Body of pancreas (tissue), 4 donors: Measurements from ENCODE around the gene CDC42EP1.

Source experiments
- POLR2A ChIP-seq, 3 donors: fragments of 450-650 bp; IDR thresholded peaks; one replicate each; pipeline ENCODE4 v1.6.1; 2016; ENCODE audit warnings: antibody characterized with exemption in 3 of 3, mild to moderate bottlenecking in 2 of 3
- TF ChIP-seq, protein P1 (sequence below), 7 experiments: fragments of 450-650 bp in 4 of 7; fragments of 200-600 bp in 3 of 7; sonication (generic) in 3 of 7; IDR thresholded peaks; one replicate each; pipeline ENCODE4 v1.5.1; 2016 to 2019; ENCODE audit warnings: antibody characterized with exemption in 7 of 7

GRCh38 chr22:37578002-37578401 is 17.7 kb downstream of the CDC42EP1 start:
- TF ChIP-seq, protein P1, sequence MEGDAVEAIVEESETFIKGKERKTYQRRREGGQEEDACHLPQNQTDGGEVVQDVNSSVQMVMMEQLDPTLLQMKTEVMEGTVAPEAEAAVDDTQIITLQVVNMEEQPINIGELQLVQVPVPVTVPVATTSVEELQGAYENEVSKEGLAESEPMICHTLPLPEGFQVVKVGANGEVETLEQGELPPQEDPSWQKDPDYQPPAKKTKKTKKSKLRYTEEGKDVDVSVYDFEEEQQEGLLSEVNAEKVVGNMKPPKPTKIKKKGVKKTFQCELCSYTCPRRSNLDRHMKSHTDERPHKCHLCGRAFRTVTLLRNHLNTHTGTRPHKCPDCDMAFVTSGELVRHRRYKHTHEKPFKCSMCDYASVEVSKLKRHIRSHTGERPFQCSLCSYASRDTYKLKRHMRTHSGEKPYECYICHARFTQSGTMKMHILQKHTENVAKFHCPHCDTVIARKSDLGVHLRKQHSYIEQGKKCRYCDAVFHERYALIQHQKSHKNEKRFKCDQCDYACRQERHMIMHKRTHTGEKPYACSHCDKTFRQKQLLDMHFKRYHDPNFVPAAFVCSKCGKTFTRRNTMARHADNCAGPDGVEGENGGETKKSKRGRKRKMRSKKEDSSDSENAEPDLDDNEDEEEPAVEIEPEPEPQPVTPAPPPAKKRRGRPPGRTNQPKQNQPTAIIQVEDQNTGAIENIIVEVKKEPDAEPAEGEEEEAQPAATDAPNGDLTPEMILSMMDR (IDR thresholded peaks at IDR 0.05) = no peak
- TF ChIP-seq POLR2A (IDR thresholded peaks at IDR 0.05) = no peak
